Activated CD4-positive, alpha-beta T cell treated with anti-CD3 and anti-CD28 coated beads, Interleukin-2, Interleukin-6, amounts not matched to agents 100 ng/mL and 50 ng/mL, durations not matched to agents 16 hours and 8 hours (primary cell): ENCODE measurements around the gene TARS2.

ENCODE experiments used
- DNase-seq: peaks from one replicate; pipeline ENCODE4 v3.0.0-alpha.2; 2020

Gene TARS2

GRCh38 chr1:150486966-150487762 is at the start of gene TARS2:
TSS of gene TARS2 (plus strand) at chr1:150487419. CDS start at chr1:150487451, 32 bp downstream.
- peak; percentile 99 for DNase-seq

- no peak for DNase-seq
Observed at GRCh38 chr1:150441121-150441520, 46.1 kb upstream of the TARS2 start.

- DNase-seq, result peak; percentile 36
Observed at GRCh38 chr1:150444232-150444631, 43.0 kb upstream of the TARS2 start.

GRCh38 chr1:150456146-150456647 is 31.0 kb upstream of the TARS2 start:
- DNase-seq, result no peak

- peak; percentile 71 for DNase-seq
Observed at GRCh38 chr1:150464422-150464826, 22.8 kb upstream of the TARS2 start.

- no peak for DNase-seq
Observed at GRCh38 chr1:150466964-150467363, 20.3 kb upstream of the TARS2 start.

GRCh38 chr1:150469291-150469690 is 17.9 kb upstream of the TARS2 start:
- no peak for DNase-seq

- no peak for DNase-seq
Observed at GRCh38 chr1:150472601-150473200, 14.5 kb upstream of the TARS2 start.

- DNase-seq, result no peak
Observed at GRCh38 chr1:150473659-150474058, 13.6 kb upstream of the TARS2 start.

GRCh38 chr1:150474869-150475268 is 12.3 kb upstream of the TARS2 start:
- DNase-seq, result no peak

GRCh38 chr1:150476754-150477153 is 10.5 kb upstream of the TARS2 start:
- DNase-seq, result no peak

- no peak for DNase-seq
Observed at GRCh38 chr1:150477320-150477719, 9.9 kb upstream of the TARS2 start.

- DNase-seq, result no peak
Observed at GRCh38 chr1:150477733-150478132, 9.5 kb upstream of the TARS2 start.

- DNase-seq, result no peak
Observed at GRCh38 chr1:150479370-150479769, 7.8 kb upstream of the TARS2 start.

- DNase-seq, result no peak
Observed at GRCh38 chr1:150479927-150480352, 7.3 kb upstream of the TARS2 start.

- no peak for DNase-seq
Observed at GRCh38 chr1:150484431-150484830, 2.8 kb upstream of the TARS2 start.

GRCh38 chr1:150484861-150485260 is 2.4 kb upstream of the TARS2 start:
- DNase-seq, result no peak

- DNase-seq, result peak; percentile 12
Observed at GRCh38 chr1:150487763-150488115, 520 bp downstream of the TARS2 start.

GRCh38 chr1:150493175-150493574 is 6.0 kb downstream of the TARS2 start:
- DNase-seq, result no peak

GRCh38 chr1:150498342-150498741 is 11.1 kb downstream of the TARS2 start:
- no peak for DNase-seq

- no peak for DNase-seq
Observed at GRCh38 chr1:150505431-150505830, 18.2 kb downstream of the TARS2 start.

- peak; percentile 16 for DNase-seq
Observed at GRCh38 chr1:150507912-150508864, 21.0 kb downstream of the TARS2 start, which contains the start of gene ECM1. TSS of gene ECM1 (plus strand) at chr1:150508109. CDS start at chr1:150508210, 101 bp downstream.

GRCh38 chr1:150508982-150509381 is 21.8 kb downstream of the TARS2 start:
- no peak for DNase-seq
